K562 (cell line): Measurements from ENCODE around the gene PSMD13. TPM values are rescaled to one million over a fixed set of nuclear protein-coding genes. Genes with fewer than 3 reads are reported as not detected.

Experiments used
- ATAC-seq: fragments of 200-7000 bp; cut with Tn5 transposase; 3 replicates; pipeline ENCODE4 v1.9.1; 2020; ENCODE audit warnings: moderate library complexity
- BruUV-seq: library from RNA; stranded (reverse); fragments of 400-500 nt; replicated peaks from 2 replicates; lab custom pipeline; 2021; lab: Mats Ljungman, UMichigan
- CTCF ChIA-PET: fragments of 300-600 bp; formaldehyde crosslinking; extraction: SDS; loops from one replicate; lab custom pipeline; 2021; ENCODE audit warnings: low intra/inter-chr PET ratio; lab: Yijun Ruan, JAX
- POLR2A ChIA-PET: fragments of 300-600, 350-650 bp; sonication (Branson Sonifier 250); formaldehyde crosslinking; extraction: SDS; loops from one replicate; lab custom pipeline; 2021; ENCODE audit warnings: antibody characterized with exemption, inconsistent platforms; lab: Yijun Ruan, JAX
- DNase-seq, 4 experiments: peaks; one replicate each; pipeline versions ENCODE4 v3.0.0 to v3.0.0-alpha.2; 2011 to 2018; ENCODE audit warnings: low spot score in 3 of 4, mixed read lengths in 3 of 4; ENCODE audit errors: extremely low read depth in 1 of 4
- FAIRE-seq: peaks from 2 replicates; lab custom pipeline; 2011; peaks lifted over from hg19 to GRCh38; lab: Jason Lieb, UNC
- H2AFZ ChIP-seq: 2 replicates; pipeline ENCODE4 v1.6.0; 2011; ENCODE audit warnings: low read depth, low read length, control low read depth, inconsistent platforms
- H3K27ac ChIP-seq: fragments of 200-600 bp; 3 replicates; pipeline ENCODE4 v1.8.0; 2011; ENCODE audit warnings: low read depth, mild to moderate bottlenecking, control low read depth, inconsistent platforms, low read length, moderate library complexity, mixed read lengths; ENCODE audit errors: extremely low read depth
- H3K27me3 ChIP-seq, 2 experiments: fragments of 300-600 bp in 1 of 2; 2 replicates in 1 of 2; 3 replicates in 1 of 2; pipeline versions ENCODE4 v1.6.0 to v1.8.0; 2011; ENCODE audit warnings: inconsistent platforms in 2 of 2, low read length in 2 of 2, mild to moderate bottlenecking in 1 of 2, mixed read lengths in 1 of 2, moderate library complexity in 1 of 2; ENCODE audit not compliant: control insufficient read depth in 2 of 2, insufficient read depth in 2 of 2
- H3K36me3 ChIP-seq: fragments of 300-600 bp; 3 replicates; pipeline ENCODE4 v1.8.0; 2011; ENCODE audit warnings: mild to moderate bottlenecking, low read length, inconsistent platforms; ENCODE audit not compliant: control insufficient read depth, insufficient read depth
- H3K4me1 ChIP-seq, 2 experiments: fragments of 200-600 bp in 1 of 2; replicated peaks in 1 of 2; 2 replicates in 1 of 2; 3 replicates in 1 of 2; pipeline versions ENCODE4 v1.5.1 to v1.8.0; 2011; ENCODE audit warnings: inconsistent platforms in 2 of 2, low read length in 2 of 2, mild to moderate bottlenecking in 1 of 2, mixed read lengths in 1 of 2, moderate library complexity in 1 of 2; ENCODE audit not compliant: control insufficient read depth in 2 of 2, insufficient read depth in 2 of 2
- H3K4me2 ChIP-seq: 2 replicates; pipeline ENCODE4 v1.6.1; 2011; ENCODE audit warnings: low read length, control low read depth, inconsistent platforms, mixed read lengths; ENCODE audit not compliant: insufficient read depth
- H3K4me3 ChIP-seq: fragments of 200-600 bp; sonication (generic), shearing (Covaris generic); 2 replicates; pipeline ENCODE4 v1.5.1; 2016; ENCODE audit warnings: control low read depth, inconsistent platforms
- H3K79me2 ChIP-seq: fragments of 200-600 bp; 3 replicates; pipeline ENCODE4 v1.8.0; 2011; ENCODE audit warnings: low read length, inconsistent platforms; ENCODE audit not compliant: control insufficient read depth, insufficient read depth
- H3K9ac ChIP-seq, 2 experiments: 2 replicates each; pipeline versions ENCODE4 v1.6.0 to v1.6.1; 2011; ENCODE audit warnings: low read depth in 2 of 2, low read length in 2 of 2, control low read depth in 1 of 2, inconsistent platforms in 1 of 2, mild to moderate bottlenecking in 1 of 2, mixed read lengths in 1 of 2; ENCODE audit not compliant: insufficient read depth in 1 of 2
- H3K9me1 ChIP-seq: one replicate; pipeline ENCODE4 v1.6.0; 2011; ENCODE audit warnings: inconsistent platforms, mild to moderate bottlenecking, low read length, moderate library complexity; ENCODE audit not compliant: control insufficient read depth, insufficient read depth
- H3K9me3 ChIP-seq: replicated peaks from 2 replicates; pipeline ENCODE4 v1.5.1; 2011; ENCODE audit warnings: low read depth, low read length, inconsistent platforms; ENCODE audit not compliant: control insufficient read depth, insufficient read depth
- H4K20me1 ChIP-seq: replicated peaks from 2 replicates; pipeline ENCODE4 v1.6.1; 2011; ENCODE audit warnings: low read length, inconsistent platforms, mixed read lengths; ENCODE audit not compliant: control insufficient read depth, insufficient read depth
- CBFA2T3 ChIP-seq: fragments of 450-650 bp; IDR thresholded peaks from 2 replicates; pipeline ENCODE4 v1.6.1; 2017
- FOXA3 ChIP-seq, 2 experiments: fragments of 450-650 bp in 1 of 2; sonication (generic) in 1 of 2; formaldehyde crosslinking; IDR thresholded peaks in 1 of 2; conservative IDR thresholded peaks in 1 of 2; 2 replicates each; pipeline versions ENCODE4 v1.4.0 to v1.8.0; 2020 to 2022; ENCODE audit warnings: mild to moderate bottlenecking in 2 of 2, missing genetic modification reagents in 1 of 2
- POLR2A ChIP-seq: fragments of 450-650 bp; conservative IDR thresholded peaks from 2 replicates; pipeline ENCODE4 v1.6.1; 2016
- POLR2AphosphoS2 ChIP-seq: IDR thresholded peaks from 2 replicates; pipeline ENCODE4 v1.6.1; 2012; ENCODE audit warnings: low read length, improper control_type of control experiment
- POLR2B ChIP-seq: fragments of 450-650 bp; IDR thresholded peaks from 2 replicates; pipeline ENCODE4 v1.6.1; 2018; ENCODE audit warnings: low read depth; ENCODE audit not compliant: partially characterized antibody
- PRDM10 ChIP-seq: fragments of 450-650 bp; IDR thresholded peaks from 2 replicates; pipeline ENCODE4 v1.6.1; 2018; ENCODE audit not compliant: partially characterized antibody
- SPI1 ChIP-seq: IDR thresholded peaks from 2 replicates; pipeline ENCODE4 v1.6.1; 2011; ENCODE audit warnings: low read depth, low read length, control low read depth, borderline replicate concordance
- SUPT5H ChIP-seq: fragments of 450-650 bp; IDR thresholded peaks from 2 replicates; pipeline ENCODE4 v1.6.1; 2016
- WHSC1 ChIP-seq: IDR thresholded peaks from one replicate; pipeline ENCODE4 v1.6.1; 2012; ENCODE audit warnings: low read length, control low read depth, inconsistent platforms
- ZNF740 ChIP-seq, 3 experiments: fragments of 200-800 bp in 1 of 3; sonication (Bioruptor generic) in 1 of 3; sonication (generic) in 1 of 3; formaldehyde crosslinking in 1 of 3; IDR thresholded peaks; 2 replicates each; pipeline versions ENCODE4 v1.6.1 to v1.8.0; 2016 to 2022; ENCODE audit warnings: mild to moderate bottlenecking in 2 of 3, missing compliant biosample characterization in 2 of 3, missing genetic modification characterization in 2 of 3, missing genetic modification reagents in 1 of 3
- WGBS: fragments of 100-300 bp; shearing (Covaris generic); methylation state at CpG from one replicate; pipeline ENCODE4 v1.1.6; 2016; ENCODE audit warnings: low coverage, mixed read lengths; ENCODE audit not compliant: insufficient coverage; ENCODE audit errors: missing lambda C conversion rate; 5-methylcytosine and 5-hydroxymethylcytosine counted together
- in situ Hi-C: fragments of 300-500 bp; cut with MboI; formaldehyde crosslinking; loops from 4 replicates; pipeline ENCODE4 v1.15.0; 2018; ENCODE audit warnings: inconsistent platforms, mixed read lengths
- intact Hi-C: fragments of 100-400 bp; cut with micrococcal nuclease; formaldehyde crosslinking; loops from 2 replicates; pipeline ENCODE4 v1.14.2; 2022
- polyA plus RNA-seq, 8 experiments: library from polyadenylated mRNA; depleted of rRNA in 4 of 8; stranded (reverse) in 5 of 8; unstranded in 3 of 8; fragments of >200 nt; fragmentation: Nextera tagmentation in 2 of 8; fragmentation: Illumina TruSeq in 1 of 8; extraction: Ambion mirVana in 2 of 8; extraction: Trizol in 1 of 8; gene quantifications; 2 replicates each; pipeline versions ENCODE4 v1.2.1 to v1.2.3, GENCODE V29; 2011 to 2014; ENCODE audit warnings: inconsistent platforms in 1 of 8, missing spikeins in 1 of 8
- total RNA-seq, 7 experiments: library from RNA; depleted of rRNA in 6 of 7; stranded (reverse); fragments of >200 nt in 6 of 7; fragmentation: Illumina TruSeq in 2 of 7; extraction: Trizol in 2 of 7; gene quantifications; 2 replicates each; pipeline versions ENCODE4 v1.2.1 to v1.2.3, GENCODE V29; 2011 to 2021; ENCODE audit warnings: low replicate concordance in 1 of 7

The PSMD13 gene
- total and polyA plus RNA-seq, 9 of the 15 experiments (the other 6 are each of a cell fraction or from before 2014, with no cell fraction given), result 185 to 383 (median 267) TPM

GRCh38 chr11:215581-216037, 21.2 kb upstream of the PSMD13 start:
- Histone ChIP-seq H3K4me2 (no peak overlapping the region), H3K36me3 (peaks cover 72% of the 10 kb centered on the region), H3K27me3 (no peaks in the 10 kb centered on the region), H3K9me1 (peaks cover 5% of the 10 kb centered on the region), H4K20me1 (peaks cover 5% of the 10 kb centered on the region; the same call in 1 of the 2 replicates), H3K9ac (peak overlapping the region in 1 of 2 experiments; percentile 28; a peak in 2 of 4 replicates), H3K79me2 (peaks cover 7% of the 10 kb centered on the region), H3K4me1 (peaks cover 19 to 24% of the 10 kb centered on the region in 2 experiments; a peak in 4 of 5 replicates), H3K4me3 (no peak overlapping the region), H3K27ac (peak overlapping the region; percentile 26; the same call in 1 of the 3 replicates)
- CTCF ChIA-PET, result no interaction called here
- in situ Hi-C loops, result loop anchor here (10.0 kb wide), 1 partner anchor 149 kb away; the partner anchor contains the start of gene B4GALNT4
- DNase-seq, result peak in 1 of 4 experiments; percentile 37
- ATAC-seq, result peak; percentile 45
- no peak for FAIRE-seq
- POLR2A ChIA-PET, result interaction anchor here (0.8 to 5.5 kb wide), 7 partner anchors 8 to 172 kb away, joined by 3 to 63 read pairs (median 5); partner anchors contain the start of genes BET1L, PSMD13 and RIC8A
- 86% methylated on average over 2 of the region's 4 CpGs for WGBS
- TF ChIP-seq PRDM10, result no peak
- peak; percentile 67 for TF ChIP-seq SUPT5H
- TF ChIP-seq POLR2AphosphoS2, result peak; percentile 71
- TF ChIP-seq POLR2A, result peak; percentile 63; the same call in 1 of the 2 replicates
- TF ChIP-seq WHSC1, result no peak
- 0 out of 2 replicates have a peak, but pooled peaks have one; percentile 21 for TF ChIP-seq CBFA2T3
- TF ChIP-seq POLR2B, result peak; percentile 69
- TF ChIP-seq SPI1, result peak; percentile 27; the same call in 1 of the 2 replicates
- no peak for TF ChIP-seq FOXA3 (CRISPR knock-in tag; conservative IDR thresholded peaks at IDR 0.05 in 1 of 2, IDR thresholded peaks at IDR 0.05 in 1 of 2)
- peak; percentile 69; the same call in 1 of the 2 replicates for TF ChIP-seq ZNF740 (CRISPR knock-in tag; IDR thresholded peaks at IDR 0.05)
- TF ChIP-seq ZNF740 (tag; IDR thresholded peaks at IDR 0.05), result no peak
- TF ChIP-seq, all 486 proteins: peak for 7
- BruUV-seq, result no TSS peak
- Histone ChIP-seq H3K9me3 (peaks cover 15% of the 10 kb centered on the region), H2AFZ (no peak overlapping the region)
- intact Hi-C loops, result no loop called here
